Cardiac fibroblast (primary cell): Measurements from ENCODE around the gene PARP1.

Source experiments
- DNase-seq, 2 donors: peaks; one replicate each; pipeline versions ENCODE4 v3.0.0 to v3.0.0-alpha.2; 2010; ENCODE audit warnings: low read depth in 2 of 2
- H3K4me3 ChIP-seq, 2 donors: replicated peaks in 1 of 2; 1 replicate in 1 of 2; 2 replicates in 1 of 2; pipeline ENCODE4 v1.5.1; 2011; ENCODE audit warnings: low read depth in 2 of 2, low read length in 2 of 2, mild to moderate bottlenecking in 2 of 2, moderate library complexity in 1 of 2
- CTCF ChIP-seq: IDR thresholded peaks from one replicate; pipeline ENCODE4 v1.5.1; 2011; ENCODE audit warnings: low read depth, mild to moderate bottlenecking, low read length, inconsistent platforms

PARP1 gene

GRCh38 chr1:226417350-226417749, 9.5 kb upstream of the PARP1 start:
- no peak for TF ChIP-seq CTCF
- no peak overlapping the region for H3K4me3 ChIP-seq
- no peak for DNase-seq

- DNase-seq = no peak
- TF ChIP-seq CTCF = no peak
- H3K4me3 ChIP-seq = no peak overlapping the region
Observed at GRCh38 chr1:226414098-226414698, 6.3 kb upstream of the PARP1 start.

GRCh38 chr1:226411619-226412018, 3.7 kb upstream of the PARP1 start:
- no peak for TF ChIP-seq CTCF
- H3K4me3 ChIP-seq = no peak overlapping the region
- DNase-seq = no peak

GRCh38 chr1:226410958-226411357, 3.1 kb upstream of the PARP1 start:
- no peak for TF ChIP-seq CTCF
- no peak overlapping the region for H3K4me3 ChIP-seq
- no peak for DNase-seq

- DNase-seq = no peak
- no peak for TF ChIP-seq CTCF
- no peak overlapping the region for H3K4me3 ChIP-seq
Observed at GRCh38 chr1:226409392-226409791, 1.5 kb upstream of the PARP1 start.

GRCh38 chr1:226408285-226409184, 642 bp upstream of the PARP1 start:
- H3K4me3 ChIP-seq = peak overlapping the region; percentile 28 to 80
- no peak for TF ChIP-seq CTCF
- no peak for DNase-seq
